Fibroblast of lung (primary cell): ENCODE results near the gene SUN3.

ENCODE experiments used
- EZH2 ChIP-seq: IDR thresholded peaks from 2 replicates; pipeline ENCODE4 v1.5.1; 2012; ENCODE audit warnings: low read length, control low read depth, mild to moderate bottlenecking; ENCODE audit errors: missing control alignments
- TF ChIP-seq, protein P1 (sequence below), 2 donors: IDR thresholded peaks in 1 of 2; conservative IDR thresholded peaks in 1 of 2; 1 replicate in 1 of 2; 2 replicates in 1 of 2; pipeline ENCODE4 v1.5.1; 2011 to 2012; ENCODE audit warnings: low read length in 2 of 2, control low read depth in 1 of 2, inconsistent platforms in 1 of 2, low read depth in 1 of 2, mild to moderate bottlenecking in 1 of 2

GRCh38 chr7:47942132-47942531, 86.8 kb downstream of the SUN3 start:
- no peak for TF ChIP-seq EZH2
- TF ChIP-seq, protein P1, sequence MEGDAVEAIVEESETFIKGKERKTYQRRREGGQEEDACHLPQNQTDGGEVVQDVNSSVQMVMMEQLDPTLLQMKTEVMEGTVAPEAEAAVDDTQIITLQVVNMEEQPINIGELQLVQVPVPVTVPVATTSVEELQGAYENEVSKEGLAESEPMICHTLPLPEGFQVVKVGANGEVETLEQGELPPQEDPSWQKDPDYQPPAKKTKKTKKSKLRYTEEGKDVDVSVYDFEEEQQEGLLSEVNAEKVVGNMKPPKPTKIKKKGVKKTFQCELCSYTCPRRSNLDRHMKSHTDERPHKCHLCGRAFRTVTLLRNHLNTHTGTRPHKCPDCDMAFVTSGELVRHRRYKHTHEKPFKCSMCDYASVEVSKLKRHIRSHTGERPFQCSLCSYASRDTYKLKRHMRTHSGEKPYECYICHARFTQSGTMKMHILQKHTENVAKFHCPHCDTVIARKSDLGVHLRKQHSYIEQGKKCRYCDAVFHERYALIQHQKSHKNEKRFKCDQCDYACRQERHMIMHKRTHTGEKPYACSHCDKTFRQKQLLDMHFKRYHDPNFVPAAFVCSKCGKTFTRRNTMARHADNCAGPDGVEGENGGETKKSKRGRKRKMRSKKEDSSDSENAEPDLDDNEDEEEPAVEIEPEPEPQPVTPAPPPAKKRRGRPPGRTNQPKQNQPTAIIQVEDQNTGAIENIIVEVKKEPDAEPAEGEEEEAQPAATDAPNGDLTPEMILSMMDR (conservative IDR thresholded peaks at IDR 0.05 in 1 of 2, IDR thresholded peaks at IDR 0.05 in 1 of 2; ENCODE audit: low read depth in 1 of 2, low read length in 2 of 2): no peak
